GM12801 (cell line): Measurements from ENCODE around the gene TPGS1.

ENCODE experiments used
- CTCF ChIP-seq: IDR thresholded peaks from one replicate; pipeline ENCODE4 v1.5.1; 2011; ENCODE audit warnings: control low read depth; ENCODE audit not compliant: insufficient read length; ENCODE audit errors: extremely low read depth

TPGS1 gene

GRCh38 chr19:536881-537404 lies 29.6 kb downstream of the TPGS1 start:
- no peak for TF ChIP-seq CTCF

GRCh38 chr19:538641-539428 lies 31.5 kb downstream of the TPGS1 start:
- no peak for TF ChIP-seq CTCF

- TF ChIP-seq CTCF: no peak
Measured at GRCh38 chr19:539429-540030, 32.2 kb downstream of the TPGS1 start.

GRCh38 chr19:540867-541637 lies 33.8 kb downstream of the TPGS1 start:
- TF ChIP-seq CTCF: no peak

GRCh38 chr19:541699-542098 lies 34.4 kb downstream of the TPGS1 start:
- TF ChIP-seq CTCF: no peak

GRCh38 chr19:542173-542866 lies 35.0 kb downstream of the TPGS1 start:
- no peak for TF ChIP-seq CTCF
